GM18951 (cell line): ENCODE data around the gene OR10A4.
"Not testable (repeated sequence)": the region's sequence is repeated elsewhere in the genome, so short reads cannot be mapped to it uniquely, and the experiment has no call there.

Experiments
- POLR2A ChIP-seq: IDR thresholded peaks from 4 replicates; pipeline ENCODE4 v1.6.1; 2011; ENCODE audit warnings: mild to moderate bottlenecking; ENCODE audit not compliant: insufficient read length, insufficient read depth; ENCODE audit errors: extremely low read depth
- in situ Hi-C: fragments of 300-500 bp; cut with MboI; formaldehyde crosslinking; loops from one replicate; pipeline ENCODE4 v1.12.0; 2022; ENCODE audit warnings: low sequenced_read_pairs, mixed read lengths, inconsistent platforms; ENCODE audit not compliant: unreplicated experiment

Gene OR10A4

DNA sequence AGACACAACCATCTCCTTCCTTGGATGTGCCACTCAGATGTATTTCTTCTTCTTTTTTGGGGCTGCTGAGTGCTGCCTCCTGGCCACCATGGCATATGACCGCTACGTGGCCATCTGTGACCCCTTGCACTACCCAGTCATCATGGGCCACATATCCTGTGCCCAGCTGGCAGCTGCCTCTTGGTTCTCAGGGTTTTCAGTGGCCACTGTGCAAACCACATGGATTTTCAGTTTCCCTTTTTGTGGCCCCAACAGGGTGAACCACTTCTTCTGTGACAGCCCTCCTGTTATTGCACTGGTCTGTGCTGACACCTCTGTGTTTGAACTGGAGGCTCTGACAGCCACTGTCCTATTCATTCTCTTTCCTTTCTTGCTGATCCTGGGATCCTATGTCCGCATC lies 489 bp downstream of the OR10A4 start:
- in situ Hi-C loops: no loop called here
- no peak for TF ChIP-seq POLR2A

DNA sequence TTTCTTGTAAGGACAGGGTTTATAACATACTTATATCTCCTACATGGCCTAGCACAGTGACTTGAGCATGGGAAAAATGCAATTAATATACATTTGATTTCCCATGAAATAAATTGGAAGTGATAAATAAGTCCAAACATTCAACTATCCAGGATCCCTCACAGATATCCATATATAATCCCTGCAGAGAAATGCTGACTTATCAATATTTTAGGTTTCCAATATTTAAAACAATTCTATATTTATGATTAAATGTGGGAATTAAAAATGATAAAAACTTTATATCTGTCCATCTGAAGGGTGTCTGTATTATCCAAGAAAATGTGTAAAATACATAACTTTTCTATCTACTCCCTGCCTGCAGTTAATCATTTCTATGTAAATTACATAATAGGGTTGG lies 6.3 kb downstream of the OR10A4 start:
- TF ChIP-seq POLR2A: no peak
- in situ Hi-C loops: no loop called here

DNA sequence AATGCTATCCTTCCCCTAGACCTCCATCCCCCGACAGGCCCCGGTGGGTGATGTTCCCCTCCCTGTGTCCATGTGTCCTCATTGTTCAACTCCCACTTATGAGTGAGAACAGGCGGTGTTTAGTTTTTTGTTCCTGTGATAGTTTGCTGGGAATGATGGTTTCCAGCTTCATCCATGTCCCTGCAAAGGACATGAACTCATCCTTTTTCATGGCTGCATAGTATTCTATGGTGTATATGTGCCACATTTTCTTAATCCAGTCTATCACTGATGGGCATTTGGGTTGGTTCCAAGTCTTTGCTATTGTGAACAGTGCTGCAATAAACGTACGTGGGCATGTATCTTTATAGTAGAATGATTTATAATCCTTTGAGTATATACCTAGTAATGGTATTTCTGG lies 11.3 kb downstream of the OR10A4 start:
- in situ Hi-C loops: not testable (repeated sequence)

DNA sequence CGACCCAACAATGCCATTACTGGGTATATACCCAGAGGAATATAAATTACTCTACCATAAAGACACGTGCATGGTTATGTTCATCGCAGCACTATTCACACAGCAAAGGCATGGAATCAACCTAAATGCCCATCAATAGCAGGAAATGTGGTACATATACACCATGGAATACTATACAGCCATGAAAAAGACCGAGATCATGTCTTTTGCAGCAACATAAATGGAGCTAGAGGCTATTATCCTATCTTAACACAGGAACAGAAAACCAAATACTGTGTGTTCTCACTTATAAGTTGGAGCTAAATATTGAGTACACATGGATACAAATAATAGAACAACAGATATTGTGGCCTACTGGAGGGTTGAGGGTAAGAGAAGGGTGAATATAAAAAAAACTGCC lies 12.4 kb downstream of the OR10A4 start:
- in situ Hi-C loops: no loop called here
- no peak for TF ChIP-seq POLR2A

DNA sequence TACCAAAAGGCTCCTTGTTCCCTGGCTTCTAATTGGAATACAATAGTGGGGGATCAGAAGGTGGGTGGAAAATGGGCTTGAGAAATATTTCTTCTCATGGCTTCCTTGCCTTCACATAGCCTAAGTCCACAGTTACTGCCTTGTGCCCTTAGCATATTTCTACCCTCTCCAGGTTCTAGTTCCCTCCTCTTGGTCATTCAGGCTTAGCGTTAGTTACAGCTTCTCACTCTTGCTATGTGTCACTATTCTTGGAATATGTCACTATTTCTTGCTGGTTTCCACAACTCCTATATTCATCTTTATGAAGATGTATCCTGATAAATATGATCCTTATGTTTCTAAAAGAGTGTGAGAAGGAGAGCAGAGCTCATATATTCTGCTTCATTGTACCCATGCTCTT lies 13.4 kb downstream of the OR10A4 start:
- in situ Hi-C loops: no loop called here
- TF ChIP-seq POLR2A: no peak

DNA sequence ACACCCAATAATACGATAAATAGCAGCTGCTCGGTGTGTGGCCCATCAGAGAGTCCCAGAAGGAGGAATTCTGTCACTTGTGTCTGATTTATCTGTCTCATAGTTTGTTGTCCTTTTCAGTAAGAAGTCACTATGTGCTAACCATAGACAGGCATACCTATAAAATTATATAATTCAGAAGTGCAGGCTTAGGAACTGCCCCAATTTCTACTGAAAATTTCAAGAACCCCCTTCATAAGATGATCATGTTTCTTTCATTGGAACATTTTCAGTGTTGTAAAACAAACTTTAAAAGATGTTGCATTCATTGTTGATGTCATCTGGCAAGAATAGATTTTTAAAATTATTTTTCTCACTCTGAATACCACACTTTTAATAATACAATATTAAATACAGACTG lies 16.0 kb downstream of the OR10A4 start, which contains the start of gene OR2D2:
Gene OR2D2, minus strand, starts transcription at position 101 of the 400 bp plus-strand sequence. Its CDS starts 0 bp downstream, at position 101.
- no peak for TF ChIP-seq POLR2A
- in situ Hi-C loops: no loop called here

DNA sequence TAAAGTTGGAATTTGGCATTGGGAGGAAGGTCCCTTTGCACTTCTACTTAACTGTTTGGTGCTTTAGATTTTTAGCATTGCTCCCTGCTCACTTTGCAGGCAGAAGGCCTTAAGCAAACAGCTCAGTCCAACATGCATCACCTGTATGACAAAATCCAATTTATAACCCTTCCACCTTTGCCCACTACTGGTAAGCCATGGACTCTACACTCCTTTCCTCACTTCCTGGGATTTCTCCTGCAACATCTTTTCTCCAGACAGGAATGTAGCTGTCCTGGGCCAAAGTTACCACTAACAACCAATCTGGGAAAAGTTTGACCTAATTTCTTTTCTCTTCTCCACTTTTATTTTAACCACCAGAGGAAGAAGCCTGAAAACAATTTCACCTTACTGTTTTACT lies 17.7 kb downstream of the OR10A4 start:
- in situ Hi-C loops: no loop called here
- TF ChIP-seq POLR2A: no peak

DNA sequence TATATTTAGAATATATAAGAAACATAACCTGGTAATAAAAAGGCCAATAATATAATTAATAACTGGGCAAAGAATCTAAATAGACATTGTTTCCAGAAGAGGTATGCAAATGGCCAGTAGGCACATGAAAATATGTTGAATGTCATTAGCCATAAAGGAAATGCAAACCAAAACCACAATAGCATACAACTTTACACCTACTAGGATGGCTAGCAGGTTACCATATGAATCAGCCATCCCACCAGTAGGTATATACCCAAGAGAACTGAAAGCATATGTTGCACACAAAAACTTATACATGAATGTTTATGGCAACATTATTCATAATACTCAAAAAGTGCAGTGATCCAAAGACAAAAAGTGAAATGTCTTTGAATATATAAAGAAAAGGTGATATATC lies 18.6 kb downstream of the OR10A4 start:
- no peak for TF ChIP-seq POLR2A
- in situ Hi-C loops: no loop called here

DNA sequence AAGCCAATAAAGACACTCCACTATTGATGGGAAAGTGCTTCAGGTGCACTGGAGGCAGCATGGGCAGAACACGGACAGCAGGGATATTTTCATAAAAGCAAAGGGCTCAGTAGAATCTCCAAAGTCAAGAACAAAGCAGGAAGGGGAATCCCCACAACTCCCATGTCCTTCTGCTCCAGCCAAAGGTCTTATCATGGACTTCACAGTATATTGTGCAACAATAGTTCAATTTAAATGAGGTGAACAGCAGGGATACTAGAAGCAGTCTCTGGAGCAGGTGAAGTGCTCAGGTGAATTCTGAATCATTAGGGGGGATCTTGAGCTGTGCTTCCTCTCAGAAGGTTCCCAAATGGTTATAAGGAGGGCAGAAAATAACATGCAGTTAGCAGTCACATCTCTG lies 22.5 kb downstream of the OR10A4 start:
- TF ChIP-seq POLR2A: no peak
- in situ Hi-C loops: no loop called here

DNA sequence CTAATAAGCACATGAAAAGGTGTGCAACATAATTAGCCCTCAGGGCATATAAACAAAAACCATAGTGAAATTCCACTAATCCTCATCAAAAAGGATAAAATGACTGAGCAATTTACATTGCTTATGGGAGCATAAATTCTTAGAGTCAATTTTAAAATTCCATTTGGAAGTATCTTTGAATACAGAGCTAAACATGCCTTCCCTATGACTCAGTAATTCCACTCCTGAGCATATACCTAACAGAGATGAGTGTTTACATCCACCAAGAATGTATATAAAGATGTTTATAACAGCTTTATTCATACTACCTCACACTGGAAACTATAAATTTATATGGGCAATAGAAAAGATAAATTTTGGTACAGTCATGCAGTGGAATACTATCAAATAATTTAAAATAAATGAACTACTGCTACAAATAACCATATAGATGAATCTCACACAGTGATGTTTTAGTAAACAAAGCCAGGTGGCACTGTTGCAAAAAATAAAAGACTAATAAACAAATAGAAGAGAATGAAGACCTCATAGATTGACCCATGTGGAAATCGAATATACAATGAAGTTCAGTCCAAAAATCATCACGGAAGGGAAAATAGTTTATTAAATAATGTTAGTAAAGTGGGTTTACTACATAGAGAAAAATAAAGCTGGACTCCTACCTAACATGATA lies 24.0 kb downstream of the OR10A4 start:
- in situ Hi-C loops: no loop called here

DNA sequence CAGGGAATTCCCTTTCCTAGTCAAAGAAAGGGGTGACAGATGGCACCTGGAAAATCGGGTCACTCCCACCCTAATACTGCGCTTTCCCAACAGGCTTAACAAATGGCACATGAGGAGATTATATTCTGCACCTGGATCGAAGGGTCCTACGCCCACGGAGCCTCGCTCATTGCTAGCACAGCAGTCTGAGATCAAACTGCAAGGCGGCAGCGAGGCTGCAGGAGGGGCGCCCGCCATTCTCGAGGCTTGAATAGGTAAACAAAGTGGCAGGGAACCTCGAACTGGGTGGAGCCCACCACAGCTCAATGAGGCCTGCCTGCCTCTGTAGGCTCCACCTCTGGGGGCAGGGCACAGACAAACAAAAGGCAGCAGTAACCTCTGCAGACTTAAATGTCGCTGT lies 28.4 kb downstream of the OR10A4 start:
- in situ Hi-C loops: not testable (repeated sequence)

More for the DNA sequence above, 24.0 kb downstream of the OR10A4 start:
- TF ChIP-seq POLR2A: no peak

DNA sequence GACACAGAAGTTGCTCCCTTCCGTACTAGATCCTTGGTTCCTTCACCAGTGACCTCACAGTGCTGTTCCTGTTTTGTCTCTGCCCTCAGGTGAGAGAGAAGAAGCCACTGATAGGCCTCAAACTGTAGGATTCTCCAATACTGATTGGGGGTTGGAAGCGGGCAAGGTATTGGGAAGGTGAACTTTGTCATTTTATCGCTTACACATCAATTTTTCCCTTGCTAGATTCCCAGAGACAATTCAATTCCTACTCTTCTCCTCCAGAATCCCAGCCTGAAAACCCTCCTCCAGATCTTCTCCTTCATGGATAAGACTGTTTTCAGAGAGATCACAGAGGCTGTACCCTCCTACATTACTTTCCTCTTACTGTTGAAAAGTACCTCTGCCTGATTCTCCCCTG lies 35.0 kb downstream of the OR10A4 start:
- no peak for TF ChIP-seq POLR2A
- in situ Hi-C loops: no loop called here

DNA sequence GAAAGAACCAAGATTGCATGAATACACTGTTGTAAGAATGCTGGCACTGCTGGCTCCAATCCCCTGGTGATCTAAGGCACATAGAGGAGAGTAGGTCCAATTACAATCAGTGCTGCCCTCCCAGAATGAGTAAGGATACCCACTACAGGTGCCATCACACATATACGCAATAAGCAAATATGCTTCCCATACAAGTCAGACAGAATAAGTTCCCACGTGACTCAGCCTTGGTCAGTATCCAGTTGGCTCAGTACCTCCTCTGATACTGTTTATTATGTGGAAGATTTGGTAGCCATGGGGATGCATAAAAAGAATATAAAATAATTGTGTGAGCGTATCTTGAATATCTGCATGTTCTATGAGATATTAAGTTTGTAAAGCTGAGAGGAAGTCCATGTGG lies 35.5 kb downstream of the OR10A4 start:
- no peak for TF ChIP-seq POLR2A
- in situ Hi-C loops: no loop called here

DNA sequence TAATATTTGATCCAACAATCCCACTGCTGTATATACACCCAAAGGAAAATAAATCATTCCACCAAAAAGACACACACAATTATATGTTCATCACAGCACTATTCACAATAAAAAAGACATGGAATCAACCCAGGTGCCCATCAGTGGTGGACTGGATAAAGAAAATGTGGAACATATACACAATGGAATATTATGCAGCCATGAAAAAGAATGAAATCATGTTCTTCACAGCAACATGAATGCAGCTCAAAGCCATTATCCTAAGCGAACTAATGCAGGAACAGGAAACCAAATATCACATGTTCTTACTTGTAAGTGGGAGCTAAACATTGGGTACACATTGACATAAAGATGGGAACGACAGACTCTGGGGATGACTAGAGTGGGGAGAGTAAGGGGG lies 43.3 kb downstream of the OR10A4 start:
- in situ Hi-C loops: no loop called here
- no peak for TF ChIP-seq POLR2A

DNA sequence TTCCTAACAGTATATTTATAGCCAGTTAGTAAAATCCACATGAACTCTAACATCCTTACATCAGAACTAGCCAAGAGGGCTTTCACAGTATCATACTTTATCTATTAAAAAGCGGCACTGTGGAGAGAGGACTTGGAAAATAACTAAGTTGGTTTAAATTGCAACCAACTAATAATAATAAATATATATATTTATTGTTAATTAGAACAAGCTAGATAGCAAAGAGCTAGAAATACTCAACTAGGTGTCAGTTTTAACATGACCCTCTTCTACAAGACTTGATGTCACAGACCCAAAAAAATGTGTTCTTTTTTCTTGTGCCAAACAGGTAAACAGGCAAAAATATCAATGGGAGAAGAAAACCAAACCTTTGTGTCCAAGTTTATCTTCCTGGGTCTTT lies 44.3 kb downstream of the OR10A4 start, which contains the start of gene OR2D3:
Gene OR2D3, plus strand, starts transcription at position 301 of the 400 bp plus-strand sequence. Its CDS starts 0 bp downstream, at position 301.
- no peak for TF ChIP-seq POLR2A
- in situ Hi-C loops: no loop called here
